NCI-H2029 (cell line): Measurements from ENCODE around the gene ABHD8.
A peak's percentile ranks its signal among the peaks of the same experiment; 100 is the strongest.

Experiments used
- DNase-seq: peaks from one replicate; lab custom pipeline; 2025; lab: John Stamatoyannopoulos, UW

Gene ABHD8

GRCh38 chr19:17303167-17303939 is at the start of gene ABHD8:
TSS of gene ABHD8 (minus strand) at chr19:17303425. CDS start at chr19:17301616, 1,809 bp downstream.
- peak; percentile 91 for DNase-seq

GRCh38 chr19:17352608-17353280 is 49.5 kb upstream of the ABHD8 start:
- no peak for DNase-seq

- DNase-seq = no peak
Observed at GRCh38 chr19:17351815-17352435, 48.7 kb upstream of the ABHD8 start.

- DNase-seq = peak; percentile 53
Observed at GRCh38 chr19:17348700-17349099, 45.5 kb upstream of the ABHD8 start.

- no peak for DNase-seq
Observed at GRCh38 chr19:17347877-17348276, 44.7 kb upstream of the ABHD8 start.

- no peak for DNase-seq
Observed at GRCh38 chr19:17347361-17347760, 44.1 kb upstream of the ABHD8 start.

GRCh38 chr19:17346109-17346671 is 43.0 kb upstream of the ABHD8 start:
- DNase-seq = peak; percentile 42

GRCh38 chr19:17341845-17342244 is 38.6 kb upstream of the ABHD8 start:
- DNase-seq = no peak

- no peak for DNase-seq
Observed at GRCh38 chr19:17341386-17341785, 38.2 kb upstream of the ABHD8 start.

- DNase-seq = no peak
Observed at GRCh38 chr19:17340871-17341357, 37.7 kb upstream of the ABHD8 start.

- DNase-seq = no peak
Observed at GRCh38 chr19:17340302-17340870, 37.2 kb upstream of the ABHD8 start.

GRCh38 chr19:17339088-17339741 is 36.0 kb upstream of the ABHD8 start:
- DNase-seq = no peak

GRCh38 chr19:17338433-17339078 is 35.3 kb upstream of the ABHD8 start:
- DNase-seq = no peak

- DNase-seq = no peak
Observed at GRCh38 chr19:17337675-17338432, 34.6 kb upstream of the ABHD8 start.

GRCh38 chr19:17336872-17337674 is 33.8 kb upstream of the ABHD8 start, which contains the start of gene GTPBP3:
TSS of gene GTPBP3 (plus strand) at chr19:17337553. CDS start at chr19:17337612, 59 bp downstream.
- peak; percentile 98 for DNase-seq

GRCh38 chr19:17335575-17335974 is 32.4 kb upstream of the ABHD8 start:
- DNase-seq = no peak

- peak; percentile 92 for DNase-seq
Observed at GRCh38 chr19:17334414-17335409, 31.5 kb upstream of the ABHD8 start, which contains the start of gene ANO8. TSS of gene ANO8 (minus strand) at chr19:17334855. CDS start at chr19:17334670, 185 bp downstream.
